GM10266 (cell line): Measurements from ENCODE around the gene MAPKAP1.
A peak's percentile ranks its signal among the peaks of the same experiment; 100 is the strongest.

Experiments used
- DNase-seq: peaks from one replicate; pipeline ENCODE4 v3.0.0; 2012; ENCODE audit errors: extremely low spot score
- TF ChIP-seq, protein P1 (sequence below): IDR thresholded peaks from 2 replicates; pipeline ENCODE4 v1.5.1; 2012; ENCODE audit warnings: mild to moderate bottlenecking, low read depth; ENCODE audit not compliant: control insufficient read depth, insufficient read depth; ENCODE audit errors: missing control alignments

The MAPKAP1 gene

GRCh38 chr9:125706651-125707471 is at the start of gene MAPKAP1:
TSS of gene MAPKAP1 (minus strand) at chr9:125707208. CDS start at chr9:125672574, 34,634 bp downstream.
- TF ChIP-seq, protein P1, sequence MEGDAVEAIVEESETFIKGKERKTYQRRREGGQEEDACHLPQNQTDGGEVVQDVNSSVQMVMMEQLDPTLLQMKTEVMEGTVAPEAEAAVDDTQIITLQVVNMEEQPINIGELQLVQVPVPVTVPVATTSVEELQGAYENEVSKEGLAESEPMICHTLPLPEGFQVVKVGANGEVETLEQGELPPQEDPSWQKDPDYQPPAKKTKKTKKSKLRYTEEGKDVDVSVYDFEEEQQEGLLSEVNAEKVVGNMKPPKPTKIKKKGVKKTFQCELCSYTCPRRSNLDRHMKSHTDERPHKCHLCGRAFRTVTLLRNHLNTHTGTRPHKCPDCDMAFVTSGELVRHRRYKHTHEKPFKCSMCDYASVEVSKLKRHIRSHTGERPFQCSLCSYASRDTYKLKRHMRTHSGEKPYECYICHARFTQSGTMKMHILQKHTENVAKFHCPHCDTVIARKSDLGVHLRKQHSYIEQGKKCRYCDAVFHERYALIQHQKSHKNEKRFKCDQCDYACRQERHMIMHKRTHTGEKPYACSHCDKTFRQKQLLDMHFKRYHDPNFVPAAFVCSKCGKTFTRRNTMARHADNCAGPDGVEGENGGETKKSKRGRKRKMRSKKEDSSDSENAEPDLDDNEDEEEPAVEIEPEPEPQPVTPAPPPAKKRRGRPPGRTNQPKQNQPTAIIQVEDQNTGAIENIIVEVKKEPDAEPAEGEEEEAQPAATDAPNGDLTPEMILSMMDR: no peak
- DNase-seq: peak; percentile 94

GRCh38 chr9:125756518-125756917 is 49.5 kb upstream of the MAPKAP1 start:
- no peak for DNase-seq
- TF ChIP-seq, protein P1: no peak

GRCh38 chr9:125755340-125755739 is 48.3 kb upstream of the MAPKAP1 start:
- TF ChIP-seq, protein P1: no peak
- DNase-seq: no peak

- DNase-seq: no peak
- TF ChIP-seq, protein P1: no peak
These were observed 47.1 kb upstream of the MAPKAP1 start for GRCh38 chr9:125754096-125754495.

DNA sequence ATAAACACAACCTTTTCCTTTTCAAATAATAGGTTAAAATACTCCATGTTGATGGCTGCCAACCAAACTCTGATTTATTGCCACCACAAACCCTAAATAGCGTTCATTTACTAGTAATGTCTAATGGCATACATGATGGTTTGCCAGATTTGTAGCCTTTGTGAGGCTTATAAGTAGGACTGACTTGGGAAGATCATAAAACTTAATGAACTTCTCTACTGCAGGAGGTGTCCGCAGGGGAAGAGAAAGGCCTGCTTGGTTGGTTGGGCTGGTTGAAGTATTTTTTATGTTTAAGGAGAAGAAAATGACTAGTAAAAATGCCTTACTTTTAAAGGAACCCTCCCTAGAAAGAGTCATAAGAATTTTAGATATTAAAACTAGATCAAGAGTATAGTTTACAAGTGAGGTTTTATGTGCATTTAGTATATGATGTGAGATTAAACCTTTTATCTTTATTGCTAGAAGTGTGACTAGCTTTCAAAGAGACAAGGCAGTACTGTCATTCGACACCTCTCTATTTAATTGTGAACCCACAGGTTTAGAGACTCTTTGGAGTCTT is 45.1 kb upstream of the MAPKAP1 start:
- TF ChIP-seq, protein P1: no peak
- DNase-seq: no peak

- TF ChIP-seq, protein P1: no peak
- DNase-seq: no peak
These were observed 43.6 kb upstream of the MAPKAP1 start for GRCh38 chr9:125750627-125751011.
